H9 (cell line): ENCODE data around the gene CADPS. TPM values are rescaled to one million over a fixed set of nuclear protein-coding genes. Genes with fewer than 3 reads are reported as not detected.

Source experiments
- DNase-seq: peaks from one replicate; pipeline ENCODE4 v3.0.0-alpha.2; 2017
- H2AFZ ChIP-seq: one replicate; pipeline ENCODE4 v1.6.1; 2013; ENCODE audit warnings: mild to moderate bottlenecking, low read length, control low read depth, moderate library complexity
- H2AK5ac ChIP-seq: 2 replicates; pipeline ENCODE4 v1.6.1; 2013; ENCODE audit warnings: low read length, control low read depth, mixed read lengths; ENCODE audit not compliant: insufficient read length
- H2BK120ac ChIP-seq: one replicate; pipeline ENCODE4 v1.6.1; 2013; ENCODE audit warnings: low read depth, mild to moderate bottlenecking, low read length, control low read depth, inconsistent platforms; ENCODE audit not compliant: poor library complexity, severe bottlenecking
- H2BK12ac ChIP-seq: 2 replicates; pipeline ENCODE4 v1.6.1; 2013; ENCODE audit warnings: low read length, control low read depth, mixed read lengths, low read depth; ENCODE audit not compliant: insufficient read length
- H2BK15ac ChIP-seq: 2 replicates; pipeline ENCODE4 v1.6.1; 2013; ENCODE audit warnings: low read depth, low read length, control low read depth
- H2BK20ac ChIP-seq: one replicate; pipeline ENCODE4 v1.6.1; 2013; ENCODE audit warnings: low read depth, mild to moderate bottlenecking, low read length, control low read depth, inconsistent platforms; ENCODE audit not compliant: poor library complexity, severe bottlenecking
- H2BK5ac ChIP-seq: 2 replicates; pipeline ENCODE4 v1.6.1; 2013; ENCODE audit warnings: low read length, control low read depth, mixed read lengths; ENCODE audit not compliant: insufficient read length
- H3K14ac ChIP-seq: 2 replicates; pipeline ENCODE4 v1.6.1; 2013; ENCODE audit warnings: low read length, control low read depth; ENCODE audit not compliant: insufficient read depth
- H3K18ac ChIP-seq: 2 replicates; pipeline ENCODE4 v1.6.1; 2013; ENCODE audit warnings: low read depth, mild to moderate bottlenecking, mixed read lengths, low read length, control low read depth; ENCODE audit not compliant: insufficient read length
- H3K23ac ChIP-seq: 2 replicates; pipeline ENCODE4 v1.6.1; 2013; ENCODE audit warnings: low read length, control low read depth, mixed read lengths, low read depth; ENCODE audit not compliant: insufficient read length
- H3K23me2 ChIP-seq: 2 replicates; pipeline ENCODE4 v1.6.1; 2013; ENCODE audit warnings: low read depth, mild to moderate bottlenecking, mixed read lengths, low read length, control low read depth; ENCODE audit not compliant: insufficient read length, poor library complexity, severe bottlenecking
- H3K27ac ChIP-seq: 2 replicates; pipeline ENCODE4 v1.5.1; 2013; ENCODE audit warnings: low read length, control low read depth, mixed read lengths, low read depth; ENCODE audit not compliant: insufficient read length
- H3K27me3 ChIP-seq: 2 replicates; pipeline ENCODE4 v1.6.1; 2013; ENCODE audit warnings: low read length, control low read depth, inconsistent platforms; ENCODE audit not compliant: insufficient read depth
- H3K4ac ChIP-seq: 2 replicates; pipeline ENCODE4 v1.6.1; 2013; ENCODE audit warnings: low read depth, mild to moderate bottlenecking, control low read depth, inconsistent platforms, low read length, moderate library complexity
- H3K4me1 ChIP-seq: 2 replicates; pipeline ENCODE4 v1.6.1; 2013; ENCODE audit warnings: low read length, control low read depth, inconsistent platforms; ENCODE audit not compliant: insufficient read depth
- H3K4me2 ChIP-seq: 2 replicates; pipeline ENCODE4 v1.6.1; 2013; ENCODE audit warnings: low read length, control low read depth, mixed read lengths; ENCODE audit not compliant: insufficient read length, insufficient read depth
- H3K56ac ChIP-seq: 2 replicates; pipeline ENCODE4 v1.6.1; 2013; ENCODE audit warnings: low read depth, mild to moderate bottlenecking, mixed read lengths, low read length, control low read depth; ENCODE audit not compliant: insufficient read length
- H3K79me1 ChIP-seq: 2 replicates; pipeline ENCODE4 v1.6.1; 2013; ENCODE audit warnings: low read depth, mild to moderate bottlenecking, moderate library complexity, low read length, control low read depth, inconsistent platforms; ENCODE audit not compliant: insufficient read depth, poor library complexity, severe bottlenecking
- H3K79me2 ChIP-seq: 2 replicates; pipeline ENCODE4 v1.6.1; 2013; ENCODE audit warnings: low read length, control low read depth, inconsistent platforms; ENCODE audit not compliant: insufficient read depth
- H3K9ac ChIP-seq: 2 replicates; pipeline ENCODE4 v1.6.1; 2013; ENCODE audit warnings: low read length, control low read depth, mixed read lengths; ENCODE audit not compliant: insufficient read length; ENCODE audit errors: extremely low read depth
- H3K9me3 ChIP-seq: one replicate; pipeline ENCODE4 v1.6.1; 2013; ENCODE audit warnings: low read depth, low read length, inconsistent platforms; ENCODE audit not compliant: control insufficient read depth
- H3T11ph ChIP-seq: one replicate; pipeline ENCODE4 v1.6.1; 2013; ENCODE audit warnings: mild to moderate bottlenecking, low read length, control low read depth, inconsistent platforms
- H4K20me1 ChIP-seq: one replicate; pipeline ENCODE4 v1.6.1; 2013; ENCODE audit not compliant: control insufficient read depth, insufficient read length, insufficient read depth
- H4K5ac ChIP-seq: 2 replicates; pipeline ENCODE4 v1.6.1; 2013; ENCODE audit warnings: low read depth, mild to moderate bottlenecking, mixed read lengths, low read length, control low read depth; ENCODE audit not compliant: insufficient read length
- H4K8ac ChIP-seq: replicated peaks from 2 replicates; pipeline ENCODE4 v1.6.1; 2013; ENCODE audit warnings: low read length, control low read depth, mixed read lengths, low read depth; ENCODE audit not compliant: insufficient read length
- H4K91ac ChIP-seq: 2 replicates; pipeline ENCODE4 v1.6.1; 2013; ENCODE audit warnings: low read depth, mild to moderate bottlenecking, moderate library complexity, mixed read lengths, low read length, control low read depth; ENCODE audit not compliant: insufficient read length
- H3K27ac Mint-ChIP-seq, 3 experiments: 2 replicates in 2 of 3; 3 replicates in 1 of 3; pipeline ENCODE4 v1.8.0; 2020 to 2021; ENCODE audit warnings: mixed read lengths in 3 of 3, mild to moderate bottlenecking in 1 of 3, moderate library complexity in 1 of 3
- H3K27me3 Mint-ChIP-seq: 2 replicates; pipeline ENCODE4 v1.8.0; 2021; ENCODE audit warnings: low read depth, mild to moderate bottlenecking, moderate library complexity, mixed read lengths
- H3K36me3 Mint-ChIP-seq, 3 experiments: 2 replicates in 2 of 3; 3 replicates in 1 of 3; pipeline ENCODE4 v1.8.0; 2020 to 2021; ENCODE audit warnings: low read depth in 3 of 3, mixed read lengths in 3 of 3; ENCODE audit not compliant: insufficient read depth in 1 of 3
- H3K4me1 Mint-ChIP-seq, 2 experiments: 2 replicates each; pipeline ENCODE4 v1.8.0; 2020; ENCODE audit warnings: mixed read lengths in 2 of 2
- H3K4me3 Mint-ChIP-seq, 2 experiments: 2 replicates in 1 of 2; 3 replicates in 1 of 2; pipeline ENCODE4 v1.8.0; 2020 to 2021; ENCODE audit warnings: mild to moderate bottlenecking in 2 of 2, mixed read lengths in 2 of 2, moderate library complexity in 1 of 2
- H3K9me3 Mint-ChIP-seq, 2 experiments: 2 replicates in 1 of 2; 3 replicates in 1 of 2; pipeline ENCODE4 v1.8.0; 2020; ENCODE audit warnings: mild to moderate bottlenecking in 2 of 2, mixed read lengths in 2 of 2, moderate library complexity in 1 of 2
- WGBS: extraction: QIAGEN DNeasy Blood & Tissue Kit; methylation state at CpG from one replicate; pipeline ENCODE4 v1.1.7; 2013; ENCODE audit warnings: missing lambda C conversion rate, low lambda C conversion rate, mixed read lengths; ENCODE audit not compliant: insufficient read length; ENCODE audit errors: extremely low coverage; 5-methylcytosine and 5-hydroxymethylcytosine counted together
- total RNA-seq: library from RNA; stranded (reverse); gene quantifications from 2 replicates; pipeline ENCODE4 v1.2.1, GENCODE V29; 2021
- TF ChIP-seq, protein P1 (sequence below): fragments of 200-600 bp; sonication (generic); conservative IDR thresholded peaks from 3 replicates; pipeline ENCODE4 v1.8.0; 2021; ENCODE audit warnings: antibody characterized with exemption, mild to moderate bottlenecking

Gene CADPS
- total RNA-seq, 1 experiment from 2014 or later: 6.6 TPM

DNA sequence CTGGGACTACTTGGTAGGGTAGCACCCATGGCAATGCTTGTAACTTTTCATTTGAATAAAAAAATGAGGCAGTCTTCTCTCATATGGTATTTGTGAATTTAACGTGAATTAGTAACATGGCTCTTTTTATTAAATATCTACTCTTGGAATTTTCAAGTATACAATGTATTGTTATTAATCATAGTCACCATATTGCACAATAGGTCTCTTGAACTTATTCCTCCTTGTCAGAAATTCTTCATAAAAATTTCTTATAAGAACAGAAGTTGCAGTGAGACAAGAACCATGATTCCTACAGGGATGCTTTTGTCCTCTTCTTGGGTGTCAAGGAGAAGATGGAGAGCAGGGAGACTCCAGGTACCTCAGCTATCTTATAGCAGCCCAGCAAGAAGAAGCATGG is 298.1 kb downstream of the CADPS start:
- no peak overlapping the region for H2BK15ac ChIP-seq
- no peaks in the 10 kb centered on the region for H3K79me1 ChIP-seq
- no peak overlapping the region for H3K4me2 ChIP-seq
- no CpG with 5 or more reads among the region's 1 CpG for WGBS
- H3K23ac ChIP-seq: no peak overlapping the region
- H3K27me3 ChIP-seq: no peaks in the 10 kb centered on the region
- H2BK5ac ChIP-seq: no peak overlapping the region
- no peak overlapping the region for H4K8ac ChIP-seq
- no peak overlapping the region for H3K4ac ChIP-seq
- peaks cover 7% of the 10 kb centered on the region for H3K9me3 ChIP-seq
- no peak overlapping the region for H3K4me3 Mint-ChIP-seq
- H2AFZ ChIP-seq: no peak overlapping the region
- H2BK20ac ChIP-seq: no peak overlapping the region
- H2AK5ac ChIP-seq: no peak overlapping the region
- H2BK120ac ChIP-seq: no peak overlapping the region
- H3K27ac ChIP-seq: no peak overlapping the region
- H3K9me3 Mint-ChIP-seq: peaks cover 27 to 28% of the 10 kb centered on the region in 2 experiments
- DNase-seq: no peak
- H3K79me2 ChIP-seq: no peaks in the 10 kb centered on the region
- peaks cover 16 to 22% (median 18%) of the 10 kb centered on the region in 3 experiments for H3K36me3 Mint-ChIP-seq
- no peak overlapping the region for H3K27ac Mint-ChIP-seq
- H3T11ph ChIP-seq: no peak overlapping the region
- H3K23me2 ChIP-seq: no peaks in the 10 kb centered on the region
- no peak overlapping the region for H2BK12ac ChIP-seq
- no peaks in the 10 kb centered on the region for H3K4me1 Mint-ChIP-seq
- H3K27me3 Mint-ChIP-seq: no peaks in the 10 kb centered on the region
- no peak overlapping the region for H3K9ac ChIP-seq
- TF ChIP-seq, protein P1, sequence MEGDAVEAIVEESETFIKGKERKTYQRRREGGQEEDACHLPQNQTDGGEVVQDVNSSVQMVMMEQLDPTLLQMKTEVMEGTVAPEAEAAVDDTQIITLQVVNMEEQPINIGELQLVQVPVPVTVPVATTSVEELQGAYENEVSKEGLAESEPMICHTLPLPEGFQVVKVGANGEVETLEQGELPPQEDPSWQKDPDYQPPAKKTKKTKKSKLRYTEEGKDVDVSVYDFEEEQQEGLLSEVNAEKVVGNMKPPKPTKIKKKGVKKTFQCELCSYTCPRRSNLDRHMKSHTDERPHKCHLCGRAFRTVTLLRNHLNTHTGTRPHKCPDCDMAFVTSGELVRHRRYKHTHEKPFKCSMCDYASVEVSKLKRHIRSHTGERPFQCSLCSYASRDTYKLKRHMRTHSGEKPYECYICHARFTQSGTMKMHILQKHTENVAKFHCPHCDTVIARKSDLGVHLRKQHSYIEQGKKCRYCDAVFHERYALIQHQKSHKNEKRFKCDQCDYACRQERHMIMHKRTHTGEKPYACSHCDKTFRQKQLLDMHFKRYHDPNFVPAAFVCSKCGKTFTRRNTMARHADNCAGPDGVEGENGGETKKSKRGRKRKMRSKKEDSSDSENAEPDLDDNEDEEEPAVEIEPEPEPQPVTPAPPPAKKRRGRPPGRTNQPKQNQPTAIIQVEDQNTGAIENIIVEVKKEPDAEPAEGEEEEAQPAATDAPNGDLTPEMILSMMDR: no peak
- no peak overlapping the region for H3K18ac ChIP-seq
- no peaks in the 10 kb centered on the region for H3K4me1 ChIP-seq
- no peak overlapping the region for H4K5ac ChIP-seq
- H4K20me1 ChIP-seq: no peaks in the 10 kb centered on the region
- no peak overlapping the region for H3K14ac ChIP-seq
- no peak overlapping the region for H3K56ac ChIP-seq
- H4K91ac ChIP-seq: no peak overlapping the region
